H9 (cell line): ENCODE results near the gene SRGAP3. TPM values are rescaled to one million over a fixed set of nuclear protein-coding genes. Genes with fewer than 3 reads are reported as not detected.

ENCODE experiments used
- DNase-seq: peaks from one replicate; pipeline ENCODE4 v3.0.0-alpha.2; 2017
- H2AFZ ChIP-seq: one replicate; pipeline ENCODE4 v1.6.1; 2013; ENCODE audit warnings: mild to moderate bottlenecking, low read length, control low read depth, moderate library complexity
- H2AK5ac ChIP-seq: 2 replicates; pipeline ENCODE4 v1.6.1; 2013; ENCODE audit warnings: low read length, control low read depth, mixed read lengths; ENCODE audit not compliant: insufficient read length
- H2BK120ac ChIP-seq: one replicate; pipeline ENCODE4 v1.6.1; 2013; ENCODE audit warnings: low read depth, mild to moderate bottlenecking, low read length, control low read depth, inconsistent platforms; ENCODE audit not compliant: poor library complexity, severe bottlenecking
- H2BK12ac ChIP-seq: 2 replicates; pipeline ENCODE4 v1.6.1; 2013; ENCODE audit warnings: low read length, control low read depth, mixed read lengths, low read depth; ENCODE audit not compliant: insufficient read length
- H2BK15ac ChIP-seq: 2 replicates; pipeline ENCODE4 v1.6.1; 2013; ENCODE audit warnings: low read depth, low read length, control low read depth
- H2BK20ac ChIP-seq: one replicate; pipeline ENCODE4 v1.6.1; 2013; ENCODE audit warnings: low read depth, mild to moderate bottlenecking, low read length, control low read depth, inconsistent platforms; ENCODE audit not compliant: poor library complexity, severe bottlenecking
- H2BK5ac ChIP-seq: 2 replicates; pipeline ENCODE4 v1.6.1; 2013; ENCODE audit warnings: low read length, control low read depth, mixed read lengths; ENCODE audit not compliant: insufficient read length
- H3K14ac ChIP-seq: 2 replicates; pipeline ENCODE4 v1.6.1; 2013; ENCODE audit warnings: low read length, control low read depth; ENCODE audit not compliant: insufficient read depth
- H3K18ac ChIP-seq: 2 replicates; pipeline ENCODE4 v1.6.1; 2013; ENCODE audit warnings: low read depth, mild to moderate bottlenecking, mixed read lengths, low read length, control low read depth; ENCODE audit not compliant: insufficient read length
- H3K23ac ChIP-seq: 2 replicates; pipeline ENCODE4 v1.6.1; 2013; ENCODE audit warnings: low read length, control low read depth, mixed read lengths, low read depth; ENCODE audit not compliant: insufficient read length
- H3K23me2 ChIP-seq: 2 replicates; pipeline ENCODE4 v1.6.1; 2013; ENCODE audit warnings: low read depth, mild to moderate bottlenecking, mixed read lengths, low read length, control low read depth; ENCODE audit not compliant: insufficient read length, poor library complexity, severe bottlenecking
- H3K27ac ChIP-seq: 2 replicates; pipeline ENCODE4 v1.5.1; 2013; ENCODE audit warnings: low read length, control low read depth, mixed read lengths, low read depth; ENCODE audit not compliant: insufficient read length
- H3K27me3 ChIP-seq: 2 replicates; pipeline ENCODE4 v1.6.1; 2013; ENCODE audit warnings: low read length, control low read depth, inconsistent platforms; ENCODE audit not compliant: insufficient read depth
- H3K4ac ChIP-seq: 2 replicates; pipeline ENCODE4 v1.6.1; 2013; ENCODE audit warnings: low read depth, mild to moderate bottlenecking, control low read depth, inconsistent platforms, low read length, moderate library complexity
- H3K4me1 ChIP-seq: 2 replicates; pipeline ENCODE4 v1.6.1; 2013; ENCODE audit warnings: low read length, control low read depth, inconsistent platforms; ENCODE audit not compliant: insufficient read depth
- H3K4me2 ChIP-seq: 2 replicates; pipeline ENCODE4 v1.6.1; 2013; ENCODE audit warnings: low read length, control low read depth, mixed read lengths; ENCODE audit not compliant: insufficient read length, insufficient read depth
- H3K56ac ChIP-seq: 2 replicates; pipeline ENCODE4 v1.6.1; 2013; ENCODE audit warnings: low read depth, mild to moderate bottlenecking, mixed read lengths, low read length, control low read depth; ENCODE audit not compliant: insufficient read length
- H3K79me1 ChIP-seq: 2 replicates; pipeline ENCODE4 v1.6.1; 2013; ENCODE audit warnings: low read depth, mild to moderate bottlenecking, moderate library complexity, low read length, control low read depth, inconsistent platforms; ENCODE audit not compliant: insufficient read depth, poor library complexity, severe bottlenecking
- H3K79me2 ChIP-seq: 2 replicates; pipeline ENCODE4 v1.6.1; 2013; ENCODE audit warnings: low read length, control low read depth, inconsistent platforms; ENCODE audit not compliant: insufficient read depth
- H3K9ac ChIP-seq: 2 replicates; pipeline ENCODE4 v1.6.1; 2013; ENCODE audit warnings: low read length, control low read depth, mixed read lengths; ENCODE audit not compliant: insufficient read length; ENCODE audit errors: extremely low read depth
- H3K9me3 ChIP-seq: one replicate; pipeline ENCODE4 v1.6.1; 2013; ENCODE audit warnings: low read depth, low read length, inconsistent platforms; ENCODE audit not compliant: control insufficient read depth
- H3T11ph ChIP-seq: one replicate; pipeline ENCODE4 v1.6.1; 2013; ENCODE audit warnings: mild to moderate bottlenecking, low read length, control low read depth, inconsistent platforms
- H4K20me1 ChIP-seq: one replicate; pipeline ENCODE4 v1.6.1; 2013; ENCODE audit not compliant: control insufficient read depth, insufficient read length, insufficient read depth
- H4K5ac ChIP-seq: 2 replicates; pipeline ENCODE4 v1.6.1; 2013; ENCODE audit warnings: low read depth, mild to moderate bottlenecking, mixed read lengths, low read length, control low read depth; ENCODE audit not compliant: insufficient read length
- H4K8ac ChIP-seq: replicated peaks from 2 replicates; pipeline ENCODE4 v1.6.1; 2013; ENCODE audit warnings: low read length, control low read depth, mixed read lengths, low read depth; ENCODE audit not compliant: insufficient read length
- H4K91ac ChIP-seq: 2 replicates; pipeline ENCODE4 v1.6.1; 2013; ENCODE audit warnings: low read depth, mild to moderate bottlenecking, moderate library complexity, mixed read lengths, low read length, control low read depth; ENCODE audit not compliant: insufficient read length
- H3K27ac Mint-ChIP-seq, 3 experiments: 2 replicates in 2 of 3; 3 replicates in 1 of 3; pipeline ENCODE4 v1.8.0; 2020 to 2021; ENCODE audit warnings: mixed read lengths in 3 of 3, mild to moderate bottlenecking in 1 of 3, moderate library complexity in 1 of 3
- H3K27me3 Mint-ChIP-seq: 2 replicates; pipeline ENCODE4 v1.8.0; 2021; ENCODE audit warnings: low read depth, mild to moderate bottlenecking, moderate library complexity, mixed read lengths
- H3K36me3 Mint-ChIP-seq, 3 experiments: 2 replicates in 2 of 3; 3 replicates in 1 of 3; pipeline ENCODE4 v1.8.0; 2020 to 2021; ENCODE audit warnings: low read depth in 3 of 3, mixed read lengths in 3 of 3; ENCODE audit not compliant: insufficient read depth in 1 of 3
- H3K4me1 Mint-ChIP-seq, 2 experiments: 2 replicates each; pipeline ENCODE4 v1.8.0; 2020; ENCODE audit warnings: mixed read lengths in 2 of 2
- H3K4me3 Mint-ChIP-seq, 2 experiments: 2 replicates in 1 of 2; 3 replicates in 1 of 2; pipeline ENCODE4 v1.8.0; 2020 to 2021; ENCODE audit warnings: mild to moderate bottlenecking in 2 of 2, mixed read lengths in 2 of 2, moderate library complexity in 1 of 2
- H3K9me3 Mint-ChIP-seq, 2 experiments: 2 replicates in 1 of 2; 3 replicates in 1 of 2; pipeline ENCODE4 v1.8.0; 2020; ENCODE audit warnings: mild to moderate bottlenecking in 2 of 2, mixed read lengths in 2 of 2, moderate library complexity in 1 of 2
- WGBS: extraction: QIAGEN DNeasy Blood & Tissue Kit; methylation state at CpG from one replicate; pipeline ENCODE4 v1.1.7; 2013; ENCODE audit warnings: missing lambda C conversion rate, low lambda C conversion rate, mixed read lengths; ENCODE audit not compliant: insufficient read length; ENCODE audit errors: extremely low coverage; 5-methylcytosine and 5-hydroxymethylcytosine counted together
- total RNA-seq: library from RNA; stranded (reverse); gene quantifications from 2 replicates; pipeline ENCODE4 v1.2.1, GENCODE V29; 2021
- TF ChIP-seq, protein P1 (sequence below): fragments of 200-600 bp; sonication (generic); conservative IDR thresholded peaks from 3 replicates; pipeline ENCODE4 v1.8.0; 2021; ENCODE audit warnings: antibody characterized with exemption, mild to moderate bottlenecking

The SRGAP3 gene
- total RNA-seq, 1 experiment from 2014 or later, result 3.4 TPM

DNA sequence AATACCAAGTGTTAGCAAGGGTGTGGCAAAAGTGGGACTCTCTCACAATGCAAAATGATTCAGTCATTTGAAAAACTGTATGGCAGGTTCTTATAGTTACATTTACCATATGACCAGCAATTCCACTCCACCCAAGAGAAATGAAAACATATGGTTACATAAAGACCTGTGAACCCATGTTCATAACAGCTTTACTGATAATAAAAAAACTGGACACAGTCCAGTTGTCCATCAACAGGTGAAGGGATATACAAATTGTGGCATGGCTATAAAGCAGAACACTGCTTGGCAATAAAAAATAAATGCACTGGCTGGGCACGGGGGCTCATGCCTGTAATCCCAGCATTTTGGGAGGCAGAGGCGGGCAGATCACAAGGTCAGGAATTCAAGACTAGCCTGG lies 316.9 kb downstream of the SRGAP3 start:
- DNase-seq, result no peak
- no peak overlapping the region for H3T11ph ChIP-seq
- H2BK15ac ChIP-seq, result no peak overlapping the region
- no peaks in the 10 kb centered on the region for H3K4me1 ChIP-seq
- H2AFZ ChIP-seq, result no peak overlapping the region
- H3K27ac ChIP-seq, result no peak overlapping the region
- no peak overlapping the region for H3K56ac ChIP-seq
- no peak overlapping the region for H3K14ac ChIP-seq
- H3K9me3 ChIP-seq, result no peaks in the 10 kb centered on the region
- peaks cover 15 to 25% (median 21%) of the 10 kb centered on the region in 3 experiments for H3K36me3 Mint-ChIP-seq
- H3K79me2 ChIP-seq, result no peaks in the 10 kb centered on the region
- H3K79me1 ChIP-seq, result no peaks in the 10 kb centered on the region
- no peak overlapping the region for H4K5ac ChIP-seq
- no peak overlapping the region for H3K4me2 ChIP-seq
- no peaks in the 10 kb centered on the region for H3K23me2 ChIP-seq
- H3K27me3 ChIP-seq, result no peaks in the 10 kb centered on the region
- no peak overlapping the region for H3K18ac ChIP-seq
- no peak overlapping the region for H2BK12ac ChIP-seq
- no peaks in the 10 kb centered on the region for H3K4me1 Mint-ChIP-seq
- H3K9me3 Mint-ChIP-seq, result peaks cover 4 to 7% of the 10 kb centered on the region in 2 experiments; a peak in 4 of 5 replicates
- H2BK20ac ChIP-seq, result no peak overlapping the region
- H2BK120ac ChIP-seq, result no peak overlapping the region
- no peak overlapping the region for H3K4me3 Mint-ChIP-seq
- H2BK5ac ChIP-seq, result no peak overlapping the region
- no peaks in the 10 kb centered on the region for H3K27me3 Mint-ChIP-seq
- H3K23ac ChIP-seq, result no peak overlapping the region
- no peak overlapping the region for H3K27ac Mint-ChIP-seq
- H3K9ac ChIP-seq, result no peak overlapping the region
- H4K91ac ChIP-seq, result no peak overlapping the region
- no CpG with 5 or more reads among the region's 2 CpGs for WGBS
- TF ChIP-seq, protein P1, sequence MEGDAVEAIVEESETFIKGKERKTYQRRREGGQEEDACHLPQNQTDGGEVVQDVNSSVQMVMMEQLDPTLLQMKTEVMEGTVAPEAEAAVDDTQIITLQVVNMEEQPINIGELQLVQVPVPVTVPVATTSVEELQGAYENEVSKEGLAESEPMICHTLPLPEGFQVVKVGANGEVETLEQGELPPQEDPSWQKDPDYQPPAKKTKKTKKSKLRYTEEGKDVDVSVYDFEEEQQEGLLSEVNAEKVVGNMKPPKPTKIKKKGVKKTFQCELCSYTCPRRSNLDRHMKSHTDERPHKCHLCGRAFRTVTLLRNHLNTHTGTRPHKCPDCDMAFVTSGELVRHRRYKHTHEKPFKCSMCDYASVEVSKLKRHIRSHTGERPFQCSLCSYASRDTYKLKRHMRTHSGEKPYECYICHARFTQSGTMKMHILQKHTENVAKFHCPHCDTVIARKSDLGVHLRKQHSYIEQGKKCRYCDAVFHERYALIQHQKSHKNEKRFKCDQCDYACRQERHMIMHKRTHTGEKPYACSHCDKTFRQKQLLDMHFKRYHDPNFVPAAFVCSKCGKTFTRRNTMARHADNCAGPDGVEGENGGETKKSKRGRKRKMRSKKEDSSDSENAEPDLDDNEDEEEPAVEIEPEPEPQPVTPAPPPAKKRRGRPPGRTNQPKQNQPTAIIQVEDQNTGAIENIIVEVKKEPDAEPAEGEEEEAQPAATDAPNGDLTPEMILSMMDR, result no peak
- H2AK5ac ChIP-seq, result no peak overlapping the region
- H4K8ac ChIP-seq, result no peak overlapping the region
- H3K4ac ChIP-seq, result no peak overlapping the region
- no peaks in the 10 kb centered on the region for H4K20me1 ChIP-seq
